Stimulated activated CD8-positive, alpha-beta memory T cell treated with anti-CD3 and anti-CD28 coated beads, Interleukin-4, amount 100 ng/mL, for 1 hour (primary cell): ENCODE measurements around the gene TWF2.

Experiments used
- DNase-seq, 2 donors: peaks; one replicate each; pipeline ENCODE4 v3.0.0-alpha.2; 2020; ENCODE audit warnings: low read depth in 2 of 2, low spot score in 1 of 2

TWF2 gene

DNA sequence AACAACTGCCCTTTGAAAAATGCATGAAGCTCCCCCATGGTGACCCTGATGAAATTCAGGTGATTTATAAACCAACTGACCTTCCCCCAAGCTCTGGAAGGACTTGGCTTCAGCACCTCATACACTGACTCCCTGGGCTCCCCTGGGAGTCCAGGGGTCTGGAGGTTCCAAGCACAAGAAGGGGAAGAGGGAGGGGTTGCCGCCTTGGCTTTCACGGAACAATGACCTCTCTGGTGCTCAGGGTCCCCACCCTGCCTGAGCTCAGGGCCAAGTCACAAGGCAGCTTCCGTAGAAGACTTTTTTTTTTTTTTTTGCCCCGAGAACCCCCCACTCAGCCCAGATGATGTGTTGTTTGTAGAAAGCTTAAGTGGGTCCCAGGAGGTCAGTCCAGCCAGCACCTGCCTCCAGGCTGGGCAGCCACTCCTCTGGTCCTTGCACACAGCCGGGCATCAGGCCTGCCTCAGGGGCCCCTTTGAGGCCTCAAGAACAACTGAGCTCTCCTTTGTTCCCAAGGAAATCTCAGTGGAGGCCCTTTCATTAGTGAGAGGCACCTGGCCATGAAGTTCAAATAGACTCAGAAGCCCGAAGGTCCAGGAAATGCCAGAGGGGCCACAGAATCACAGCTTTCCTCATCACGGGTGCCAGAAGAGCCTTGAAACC lies 55.0 kb downstream of the TWF2 start:
- DNase-seq, result no peak

DNA sequence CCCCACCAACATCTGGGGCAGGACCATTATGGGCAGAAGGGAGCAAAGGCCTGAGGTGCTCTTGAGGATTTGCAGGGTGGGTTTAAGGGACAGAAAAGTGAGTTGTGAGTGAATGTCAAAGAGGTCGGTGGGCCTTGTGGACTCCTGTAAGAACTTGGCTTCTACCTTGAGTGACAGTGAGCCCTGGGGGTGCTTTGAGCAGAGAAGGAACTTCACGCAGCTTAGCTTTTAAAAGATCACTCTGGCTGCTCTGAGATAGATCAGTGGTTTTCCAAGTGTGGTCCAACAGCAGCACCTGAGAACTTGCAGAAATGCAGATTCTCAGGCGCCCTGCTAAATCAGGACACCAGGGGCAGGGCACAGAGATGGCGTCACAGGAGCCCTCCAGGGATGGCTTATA lies 56.3 kb downstream of the TWF2 start:
- no peak for DNase-seq

DNA sequence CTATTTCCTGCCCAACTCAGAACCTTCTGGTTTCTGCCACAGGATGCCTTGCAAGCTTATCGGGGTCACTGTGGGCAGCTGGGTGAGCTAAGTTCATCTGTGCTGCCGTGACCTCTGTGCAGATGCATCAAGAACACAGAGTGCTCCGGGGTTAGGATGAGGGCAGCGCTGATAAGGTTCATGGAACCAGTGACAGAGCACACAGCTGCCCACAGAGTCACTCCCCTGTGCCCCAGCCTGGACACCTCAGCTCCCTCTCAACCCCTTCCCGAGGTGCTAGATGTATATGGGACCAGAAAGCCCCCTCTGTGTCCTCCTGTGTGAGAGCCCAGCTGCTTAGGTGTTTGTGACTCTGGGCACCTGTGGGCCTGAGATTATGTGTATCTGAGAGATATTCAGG lies 56.8 kb downstream of the TWF2 start:
- no peak for DNase-seq

GRCh38 chr3:52181543-52181942 lies 57.4 kb downstream of the TWF2 start:
- no peak for DNase-seq
